Liver (tissue), 9 donors: ENCODE data around the gene CACNB4. TPM values are rescaled to one million over a fixed set of nuclear protein-coding genes. Genes with fewer than 3 reads are reported as not detected.

Experiments used
- DNase-seq: peaks from one replicate; pipeline ENCODE4 v3.0.0-alpha.2; 2017; ENCODE audit warnings: low spot score
- H3K27ac ChIP-seq, 2 donors: one replicate each; pipeline ENCODE4 v1.7.0; 2013; ENCODE audit warnings: inconsistent platforms in 2 of 2, low read length in 2 of 2, control low read depth in 1 of 2, low read depth in 1 of 2, mild to moderate bottlenecking in 1 of 2
- H3K27me3 ChIP-seq, 4 donors: one replicate each; pipeline versions ENCODE4 v1.6.1 to v1.7.0; 2013; ENCODE audit warnings: low read length in 3 of 4, inconsistent platforms in 1 of 4, mild to moderate bottlenecking in 1 of 4, moderate library complexity in 1 of 4; ENCODE audit not compliant: control insufficient read depth in 4 of 4, insufficient read depth in 4 of 4
- H3K36me3 ChIP-seq, 4 donors: one replicate each; pipeline versions ENCODE4 v1.6.1 to v1.7.0; 2013; ENCODE audit warnings: low read length in 3 of 4, mild to moderate bottlenecking in 3 of 4, low read depth in 1 of 4, moderate library complexity in 1 of 4; ENCODE audit not compliant: control insufficient read depth in 4 of 4, insufficient read depth in 3 of 4
- H3K4me1 ChIP-seq, 4 donors: one replicate each; pipeline versions ENCODE4 v1.6.1 to v1.7.0; 2013; ENCODE audit warnings: low read length in 3 of 4, mild to moderate bottlenecking in 3 of 4, moderate library complexity in 1 of 4; ENCODE audit not compliant: control insufficient read depth in 4 of 4, insufficient read depth in 4 of 4
- H3K4me3 ChIP-seq, 3 donors: one replicate each; pipeline versions ENCODE4 v1.6.1 to v1.7.0; 2013; ENCODE audit warnings: low read length in 3 of 3, control low read depth in 1 of 3, low read depth in 1 of 3, mild to moderate bottlenecking in 1 of 3
- H3K9ac ChIP-seq, 2 donors: one replicate each; pipeline ENCODE4 v1.7.0; 2013; ENCODE audit warnings: low read length in 2 of 2, mild to moderate bottlenecking in 2 of 2, moderate library complexity in 2 of 2, control low read depth in 1 of 2, low read depth in 1 of 2
- H3K9me3 ChIP-seq, 4 donors: one replicate each; pipeline versions ENCODE4 v1.6.1 to v1.7.0; 2013; ENCODE audit warnings: low read length in 3 of 4; ENCODE audit not compliant: control insufficient read depth in 4 of 4
- CTCF ChIP-seq: fragments of 150-350 bp; IDR thresholded peaks from 2 replicates; pipeline ENCODE4 v1.5.1; 2017; ENCODE audit warnings: improper control_type of control experiment, low read depth, low read length; ENCODE audit not compliant: missing input control
- EGR1 ChIP-seq, 2 donors: IDR thresholded peaks; 2 replicates each; pipeline ENCODE4 v1.6.1; 2016 to 2018; ENCODE audit warnings: antibody characterized with exemption in 2 of 2, low read depth in 2 of 2
- FOXA2 ChIP-seq: IDR thresholded peaks from 2 replicates; pipeline ENCODE4 v1.6.1; 2016; ENCODE audit warnings: antibody characterized with exemption
- HNF4A ChIP-seq, 2 donors: conservative IDR thresholded peaks; 2 replicates each; pipeline ENCODE4 v1.6.1; 2016; ENCODE audit warnings: antibody characterized with exemption in 2 of 2, mild to moderate bottlenecking in 2 of 2
- HNF4G ChIP-seq: IDR thresholded peaks from 2 replicates; pipeline ENCODE4 v1.6.1; 2016; ENCODE audit warnings: antibody characterized with exemption
- JUND ChIP-seq, 2 donors: IDR thresholded peaks; 2 replicates each; pipeline ENCODE4 v1.6.1; 2016; ENCODE audit warnings: antibody characterized with exemption in 2 of 2
- MAX ChIP-seq: IDR thresholded peaks from 2 replicates; pipeline ENCODE4 v1.6.1; 2016; ENCODE audit warnings: antibody characterized with exemption
- RAD21 ChIP-seq, 2 donors: IDR thresholded peaks; 2 replicates each; pipeline ENCODE4 v1.6.1; 2016; ENCODE audit warnings: antibody characterized with exemption in 2 of 2, mild to moderate bottlenecking in 2 of 2
- REST ChIP-seq: IDR thresholded peaks from 2 replicates; pipeline ENCODE4 v1.6.1; 2016; ENCODE audit warnings: antibody characterized with exemption, mild to moderate bottlenecking
- RXRA ChIP-seq, 2 donors: IDR thresholded peaks; 2 replicates each; pipeline ENCODE4 v1.6.1; 2017 to 2018; ENCODE audit warnings: antibody characterized with exemption in 2 of 2, mild to moderate bottlenecking in 1 of 2
- SP1 ChIP-seq: IDR thresholded peaks from 2 replicates; pipeline ENCODE4 v1.6.1; 2018; ENCODE audit warnings: antibody characterized with exemption, mild to moderate bottlenecking
- TAF1 ChIP-seq: conservative IDR thresholded peaks from 2 replicates; pipeline ENCODE4 v1.6.1; 2016; ENCODE audit warnings: antibody characterized with exemption, mild to moderate bottlenecking
- YY1 ChIP-seq: IDR thresholded peaks from 2 replicates; pipeline ENCODE4 v1.6.1; 2016; ENCODE audit warnings: antibody characterized with exemption, mild to moderate bottlenecking
- WGBS: extraction: QIAGEN DNeasy Blood & Tissue Kit; methylation state at CpG from one replicate; pipeline ENCODE4 v1.1.7; 2013; 5-methylcytosine and 5-hydroxymethylcytosine counted together
- polyA plus RNA-seq, 2 donors: library from polyadenylated mRNA; stranded (reverse) in 1 of 2; unstranded in 1 of 2; fragments of 200-250 nt in 1 of 2; fragments of >200 nt in 1 of 2; fragmentation: Nextera tagmentation in 1 of 2; extraction: Ambion mirVana in 1 of 2; gene quantifications; one replicate each; pipeline versions ENCODE4 v1.2.1 to v1.2.3, GENCODE V29; 2013 to 2015
- total RNA-seq, 2 donors: library from RNA; depleted of rRNA; stranded (reverse); fragments of >200 nt; gene quantifications; one replicate each; pipeline ENCODE4 v1.2.3, GENCODE V29; 2014
- donor health status: healthy.
- donor health status: healthy.
- donor health status: healthy.
- donor health status: healthy.
- donor health status: healthy.

CACNB4 gene
- total and polyA plus RNA-seq, 4 donors: 0.02 to 0.50 (median 0.21) TPM

GRCh38 chr2:151827564-151828142, 271.2 kb downstream of the CACNB4 start:
- under 1% methylated on average over 38 of the region's 38 CpGs for WGBS
- peaks cover 6 to 19% (median 11%) of the 10 kb centered on the region in 4 donors for H3K4me1 ChIP-seq
- no peaks in the 10 kb centered on the region for H3K36me3 ChIP-seq
- peak; percentile 44 for DNase-seq
- H3K9ac ChIP-seq: peak overlapping the region; percentile 24 to 99
- TF ChIP-seq JUND (IDR thresholded peaks at IDR 0.05): no peak
- TF ChIP-seq MAX: no peak
- no peak for TF ChIP-seq REST
- TF ChIP-seq TAF1: no peak
- no peak for TF ChIP-seq RXRA (IDR thresholded peaks at IDR 0.05)
- no peak for TF ChIP-seq EGR1 (IDR thresholded peaks at IDR 0.05; ENCODE audit: low read depth in 2 of 2)
- TF ChIP-seq SP1: no peak
- no peak for TF ChIP-seq FOXA2
- no peak for TF ChIP-seq HNF4G
- TF ChIP-seq CTCF: no peak
- no peak for TF ChIP-seq HNF4A (conservative IDR thresholded peaks at IDR 0.05)
- no peaks in the 10 kb centered on the region for H3K9me3 ChIP-seq
- peak overlapping the region; percentile 64 to 100 (median 99) for H3K4me3 ChIP-seq
- H3K27ac ChIP-seq: peak overlapping the region; percentile 76 to 87
- no peaks in the 10 kb centered on the region for H3K27me3 ChIP-seq

- no peaks in the 10 kb centered on the region for H3K9me3 ChIP-seq
- WGBS: 34% methylated on average over 6 of the region's 6 CpGs
- no peak overlapping the region for H3K27ac ChIP-seq
- H3K4me1 ChIP-seq: peaks cover 6 to 19% (median 11%) of the 10 kb centered on the region in 4 donors
- peak overlapping the region in 1 of 2 donors; percentile 24 for H3K9ac ChIP-seq
- no peak for DNase-seq
- no peaks in the 10 kb centered on the region for H3K36me3 ChIP-seq
- H3K27me3 ChIP-seq: no peaks in the 10 kb centered on the region
- no peak for TF ChIP-seq RAD21 (IDR thresholded peaks at IDR 0.05)
- peak; percentile 79 for TF ChIP-seq REST
- TF ChIP-seq YY1: no peak
- peak overlapping the region; percentile 20 to 99 (median 64) for H3K4me3 ChIP-seq
These were observed 272.1 kb downstream of the CACNB4 start for GRCh38 chr2:151826737-151827157.
